Aorta (tissue), 4 donors: ENCODE measurements around the gene LIN9. TPM values are rescaled to one million over a fixed set of nuclear protein-coding genes. Genes with fewer than 3 reads are reported as not detected.

Experiments used
- polyA plus RNA-seq, 2 donors: library from polyadenylated mRNA; stranded (reverse); fragments of 200-250 nt; gene quantifications; one replicate each; pipeline ENCODE4 v1.2.3, GENCODE V29; 2013
- total RNA-seq, 2 donors: library from RNA; stranded (reverse); fragmentation: NEBNext Ultra II Directional; extraction: Animal tissue kit (Norgen Biotek cat#: 25700); gene quantifications; one replicate each; pipeline ENCODE4 v1.2.1, GENCODE V29; 2021
- donor health status: healthy with polysubstance abuse.
- donor health status: Bipolar disorder and iron deficiency.
- donor health status: DM: no; HTN: no; CAD: no.
- donor health status: DM: yes; HTN: yes; CAD: no.

LIN9 gene
- total and polyA plus RNA-seq, 4 donors: 1.7 to 4.1 (median 2.2) TPM

Other genes with a start within 250 kb of the LIN9 start
- 100 to 1,000 TPM; 310 to 349 TPM for gene H3-3A, start 246.4 kb downstream of the LIN9 start, total RNA-seq
- gene H3-3A, start 246.4 kb downstream of the LIN9 start, polyA plus RNA-seq: 100 to 1,000 TPM; 464 to 699 TPM
- gene ACBD3, start 122.4 kb downstream of the LIN9 start, total RNA-seq: 10 to 100 TPM; 41.6 to 45.5 TPM
- gene ACBD3, start 122.4 kb downstream of the LIN9 start, polyA plus RNA-seq: 10 to 100 TPM; 14.2 to 25.4 TPM
- gene MIXL1, start 85.5 kb downstream of the LIN9 start, total RNA-seq: under 1 TPM; 0.19 to 0.51 TPM
- gene MIXL1, start 85.5 kb downstream of the LIN9 start, polyA plus RNA-seq: not detected
- 10 to 100 TPM; 38.4 to 50.0 TPM for gene PARP1, start 98.9 kb upstream of the LIN9 start, total RNA-seq
- gene PARP1, start 98.9 kb upstream of the LIN9 start, polyA plus RNA-seq: 10 to 100 TPM; 11.9 to 16.4 TPM
- 1 to 10 TPM; 2.7 to 3.0 TPM for gene STUM, start 239.6 kb upstream of the LIN9 start, total RNA-seq
- under 1 TPM; 0.13 to 0.59 TPM for gene STUM, start 239.6 kb upstream of the LIN9 start, polyA plus RNA-seq